ENCODE measurements around the gene NDUFAF3.

DNA sequence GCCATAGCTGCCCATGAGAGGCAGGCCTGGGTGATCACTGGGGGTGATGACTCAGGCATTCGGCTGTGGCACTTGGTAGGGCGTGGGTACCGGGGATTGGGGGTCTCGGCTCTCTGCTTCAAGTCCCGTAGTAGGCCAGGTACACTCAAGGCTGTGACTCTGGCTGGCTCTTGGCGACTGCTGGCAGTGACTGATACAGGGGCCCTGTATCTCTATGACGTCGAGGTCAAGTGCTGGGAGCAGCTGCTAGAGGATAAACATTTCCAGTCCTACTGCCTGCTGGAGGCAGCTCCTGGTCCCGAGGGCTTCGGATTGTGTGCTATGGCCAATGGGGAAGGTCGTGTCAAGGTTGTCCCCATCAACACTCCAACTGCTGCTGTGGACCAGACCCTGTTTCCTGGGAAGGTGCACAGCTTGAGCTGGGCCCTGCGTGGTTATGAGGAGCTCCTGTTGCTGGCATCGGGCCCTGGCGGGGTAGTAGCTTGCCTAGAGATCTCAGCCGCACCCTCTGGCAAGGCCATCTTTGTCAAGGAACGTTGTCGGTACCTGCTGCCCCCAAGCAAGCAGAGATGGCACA lies 9.4 kb upstream of the NDUFAF3 start:
- TF ChIP-seq POLR2A (IDR thresholded peaks at IDR 0.05) = no peak
- TF ChIP-seq, protein P1, sequence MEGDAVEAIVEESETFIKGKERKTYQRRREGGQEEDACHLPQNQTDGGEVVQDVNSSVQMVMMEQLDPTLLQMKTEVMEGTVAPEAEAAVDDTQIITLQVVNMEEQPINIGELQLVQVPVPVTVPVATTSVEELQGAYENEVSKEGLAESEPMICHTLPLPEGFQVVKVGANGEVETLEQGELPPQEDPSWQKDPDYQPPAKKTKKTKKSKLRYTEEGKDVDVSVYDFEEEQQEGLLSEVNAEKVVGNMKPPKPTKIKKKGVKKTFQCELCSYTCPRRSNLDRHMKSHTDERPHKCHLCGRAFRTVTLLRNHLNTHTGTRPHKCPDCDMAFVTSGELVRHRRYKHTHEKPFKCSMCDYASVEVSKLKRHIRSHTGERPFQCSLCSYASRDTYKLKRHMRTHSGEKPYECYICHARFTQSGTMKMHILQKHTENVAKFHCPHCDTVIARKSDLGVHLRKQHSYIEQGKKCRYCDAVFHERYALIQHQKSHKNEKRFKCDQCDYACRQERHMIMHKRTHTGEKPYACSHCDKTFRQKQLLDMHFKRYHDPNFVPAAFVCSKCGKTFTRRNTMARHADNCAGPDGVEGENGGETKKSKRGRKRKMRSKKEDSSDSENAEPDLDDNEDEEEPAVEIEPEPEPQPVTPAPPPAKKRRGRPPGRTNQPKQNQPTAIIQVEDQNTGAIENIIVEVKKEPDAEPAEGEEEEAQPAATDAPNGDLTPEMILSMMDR (IDR thresholded peaks at IDR 0.05) = no peak

All from gastroesophageal sphincter (tissue), 3 donors.